HEK293T (cell line): ENCODE results near the gene SPATA13.
"Not testable (repeated sequence)": the region's sequence is repeated elsewhere in the genome, so short reads cannot be mapped to it uniquely, and the experiment has no call there.

Experiments used
- CTCF ChIA-PET: fragments of 350-600 bp; formaldehyde crosslinking; extraction: SDS; loops from one replicate; lab custom pipeline; 2021; ENCODE audit warnings: antibody characterized with exemption, inconsistent platforms; lab: Yijun Ruan, JAX
- POLR2A ChIA-PET: fragments of 350-600 bp; formaldehyde crosslinking; extraction: SDS; loops from one replicate; lab custom pipeline; 2020; ENCODE audit warnings: antibody characterized with exemption, inconsistent platforms; lab: Yijun Ruan, JAX
- DNase-seq: peaks from one replicate; pipeline ENCODE4 v3.0.0; 2012; ENCODE audit warnings: mixed read lengths; ENCODE audit errors: extremely low spot score
- ARNT ChIP-seq: fragments of 450-650 bp; IDR thresholded peaks from 2 replicates; pipeline ENCODE4 v1.6.1; 2017; ENCODE audit warnings: mild to moderate bottlenecking
- BHLHE40 ChIP-seq: fragments of 450-650 bp; IDR thresholded peaks from 2 replicates; pipeline ENCODE4 v1.6.1; 2016; ENCODE audit warnings: mild to moderate bottlenecking, moderate library complexity, borderline replicate concordance
- CTBP1 ChIP-seq: fragments of 450-650 bp; IDR thresholded peaks from 2 replicates; pipeline ENCODE4 v1.6.1; 2016; ENCODE audit warnings: borderline replicate concordance
- ELF4 ChIP-seq: fragments of 450-650 bp; IDR thresholded peaks from 2 replicates; pipeline ENCODE4 v1.6.1; 2017; ENCODE audit warnings: antibody characterized with exemption
- FOXA1 ChIP-seq: fragments of 450-650 bp; IDR thresholded peaks from 2 replicates; pipeline ENCODE4 v1.6.1; 2016; ENCODE audit warnings: mild to moderate bottlenecking
- FOXK2 ChIP-seq: fragments of 450-650 bp; IDR thresholded peaks from 2 replicates; pipeline ENCODE4 v1.6.1; 2016; ENCODE audit warnings: mild to moderate bottlenecking
- FOXM1 ChIP-seq: fragments of 450-650 bp; IDR thresholded peaks from 2 replicates; pipeline ENCODE4 v1.6.1; 2017; ENCODE audit warnings: mild to moderate bottlenecking, borderline replicate concordance
- HDGF ChIP-seq: fragments of 450-650 bp; IDR thresholded peaks from 2 replicates; pipeline ENCODE4 v1.6.1; 2017; ENCODE audit warnings: antibody characterized with exemption, borderline replicate concordance
- L3MBTL2 ChIP-seq: fragments of 450-650 bp; conservative IDR thresholded peaks from 2 replicates; pipeline ENCODE4 v1.6.1; 2016; ENCODE audit warnings: mild to moderate bottlenecking
- LEF1 ChIP-seq: fragments of 450-650 bp; IDR thresholded peaks from 2 replicates; pipeline ENCODE4 v1.6.1; 2017; ENCODE audit warnings: mild to moderate bottlenecking, borderline replicate concordance
- NFRKB ChIP-seq: fragments of 450-650 bp; IDR thresholded peaks from 2 replicates; pipeline ENCODE4 v1.6.1; 2016; ENCODE audit warnings: mild to moderate bottlenecking, moderate library complexity
- PKNOX1 ChIP-seq: fragments of 450-650 bp; IDR thresholded peaks from 2 replicates; pipeline ENCODE4 v1.6.1; 2016
- SP1 ChIP-seq: fragments of 450-650 bp; IDR thresholded peaks from 2 replicates; pipeline ENCODE4 v1.6.1; 2017
- SUZ12 ChIP-seq: fragments of 450-650 bp; IDR thresholded peaks from 2 replicates; pipeline ENCODE4 v1.6.1; 2016; ENCODE audit warnings: mild to moderate bottlenecking
- TARDBP ChIP-seq: fragments of 450-650 bp; IDR thresholded peaks from 2 replicates; pipeline ENCODE4 v1.6.1; 2016
- ZNF384 ChIP-seq: fragments of 450-650 bp; IDR thresholded peaks from 2 replicates; pipeline ENCODE4 v1.6.1; 2016

Gene SPATA13

GRCh38 chr13:24328145-24328544 lies 167.6 kb downstream of the SPATA13 start:
- ChIA-PET POLR2A (no interaction called here), CTCF (no interaction called here)
- TF ChIP-seq ARNT: no peak
- no peak for TF ChIP-seq NFRKB
- no peak for TF ChIP-seq HDGF
- no peak for TF ChIP-seq ELF4
- DNase-seq: no peak

- no peak for TF ChIP-seq FOXK2
- TF ChIP-seq CTBP1: no peak
- no peak for TF ChIP-seq ARNT
- no peak for TF ChIP-seq FOXA1
- TF ChIP-seq NFRKB: no peak
- no peak for TF ChIP-seq SP1
- no peak for TF ChIP-seq L3MBTL2
- no peak for TF ChIP-seq FOXM1
- TF ChIP-seq TARDBP: no peak
- DNase-seq: no peak
- POLR2A ChIA-PET: no interaction called here
- CTCF ChIA-PET: no interaction called here
Measured at GRCh38 chr13:24338721-24339120, 178.2 kb downstream of the SPATA13 start.

- DNase-seq: no peak
- ChIA-PET POLR2A (no interaction called here), CTCF (no interaction called here)
- TF ChIP-seq FOXM1 (no peak), ARNT (no peak)
Measured at GRCh38 chr13:24339937-24340607, 179.6 kb downstream of the SPATA13 start.

DNA sequence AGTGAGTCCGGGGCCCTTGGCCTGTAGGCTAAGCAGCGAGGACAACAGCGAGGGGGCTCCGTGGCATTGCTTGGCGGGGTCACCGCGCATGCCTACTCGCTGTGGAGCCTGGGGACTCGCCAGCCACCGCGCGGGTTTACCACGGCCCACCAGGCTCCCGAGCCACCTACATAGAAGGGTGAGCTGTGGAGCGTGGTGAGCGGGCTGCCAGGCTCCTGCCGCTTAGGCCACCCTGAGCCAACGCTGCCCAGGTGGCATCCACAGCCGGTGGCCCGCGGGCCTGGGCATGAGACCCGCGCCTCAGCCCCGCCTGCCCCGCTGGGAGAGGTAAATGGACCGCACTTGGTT lies 180.1 kb downstream of the SPATA13 start:
- no peak for DNase-seq
- ChIA-PET CTCF (no interaction called here), POLR2A (no interaction called here)
- TF ChIP-seq ZNF384 (no peak), CTBP1 (no peak), NFRKB (no peak), L3MBTL2 (no peak), HDGF (no peak), PKNOX1 (no peak), FOXA1 (no peak), FOXM1 (no peak), FOXK2 (no peak), TARDBP (no peak), SP1 (no peak), LEF1 (no peak), SUZ12 (no peak)

- DNase-seq: no peak
- TF ChIP-seq ZNF384 (no peak), FOXK2 (no peak), SUZ12 (no peak), LEF1 (no peak), NFRKB (no peak), SP1 (no peak), ELF4 (no peak), PKNOX1 (no peak), TARDBP (no peak), L3MBTL2 (no peak), CTBP1 (no peak), BHLHE40 (no peak), FOXA1 (no peak)
- ChIA-PET CTCF (no interaction called here), POLR2A (no interaction called here)
Measured at GRCh38 chr13:24341439-24341838, 180.9 kb downstream of the SPATA13 start.

- no peak for DNase-seq
- ChIA-PET CTCF (no interaction called here), POLR2A (no interaction called here)
- no peak for TF ChIP-seq LEF1
- TF ChIP-seq PKNOX1: no peak
Measured at GRCh38 chr13:24348385-24348784, 187.9 kb downstream of the SPATA13 start.

DNA sequence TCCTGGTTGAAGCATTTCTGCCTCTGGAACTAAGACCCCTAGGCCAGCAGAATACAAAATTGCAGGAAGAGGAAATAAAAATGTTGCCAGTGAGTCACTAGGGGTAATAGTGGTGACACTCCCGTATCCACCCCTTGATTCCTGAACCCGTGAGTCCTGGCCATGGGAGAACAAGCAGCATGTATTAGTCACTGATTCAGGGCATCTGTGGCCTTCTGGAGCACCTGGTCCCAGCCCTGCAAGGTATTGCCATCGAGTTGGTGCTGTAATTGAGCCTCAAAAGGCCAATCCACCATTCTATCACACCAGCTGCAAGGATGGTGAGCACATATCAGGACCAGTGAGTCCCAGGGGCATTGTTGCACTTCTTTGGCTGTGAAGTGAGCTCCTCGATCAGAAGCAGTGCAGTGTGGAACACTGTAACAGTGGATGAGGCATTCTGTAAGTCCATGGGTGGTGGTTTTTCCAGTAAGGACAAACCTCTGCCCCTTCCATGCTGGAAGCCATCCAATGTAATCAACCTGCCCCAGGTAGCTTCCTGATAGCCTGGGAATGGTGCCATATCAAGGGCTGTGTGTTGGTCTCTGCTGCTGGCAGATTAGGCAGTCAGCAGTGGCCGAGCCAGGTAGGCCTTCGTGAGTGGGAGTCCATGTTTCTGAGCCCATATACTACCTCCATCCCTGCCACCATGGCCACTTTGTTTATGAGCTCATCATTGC lies 188.4 kb downstream of the SPATA13 start:
- POLR2A ChIA-PET: no interaction called here
- DNase-seq: no peak
- TF ChIP-seq PKNOX1: no peak
- TF ChIP-seq SUZ12: no peak
- no peak for TF ChIP-seq HDGF
- TF ChIP-seq L3MBTL2: no peak
- no peak for TF ChIP-seq CTBP1
- no peak for TF ChIP-seq ZNF384
- no peak for TF ChIP-seq BHLHE40
- TF ChIP-seq ARNT: no peak
- TF ChIP-seq NFRKB: no peak
- TF ChIP-seq LEF1: no peak
- no peak for TF ChIP-seq FOXM1
- no peak for TF ChIP-seq SP1
- no peak for TF ChIP-seq ELF4
- TF ChIP-seq FOXK2: no peak
- TF ChIP-seq TARDBP: no peak
- CTCF ChIA-PET: no interaction called here

DNA sequence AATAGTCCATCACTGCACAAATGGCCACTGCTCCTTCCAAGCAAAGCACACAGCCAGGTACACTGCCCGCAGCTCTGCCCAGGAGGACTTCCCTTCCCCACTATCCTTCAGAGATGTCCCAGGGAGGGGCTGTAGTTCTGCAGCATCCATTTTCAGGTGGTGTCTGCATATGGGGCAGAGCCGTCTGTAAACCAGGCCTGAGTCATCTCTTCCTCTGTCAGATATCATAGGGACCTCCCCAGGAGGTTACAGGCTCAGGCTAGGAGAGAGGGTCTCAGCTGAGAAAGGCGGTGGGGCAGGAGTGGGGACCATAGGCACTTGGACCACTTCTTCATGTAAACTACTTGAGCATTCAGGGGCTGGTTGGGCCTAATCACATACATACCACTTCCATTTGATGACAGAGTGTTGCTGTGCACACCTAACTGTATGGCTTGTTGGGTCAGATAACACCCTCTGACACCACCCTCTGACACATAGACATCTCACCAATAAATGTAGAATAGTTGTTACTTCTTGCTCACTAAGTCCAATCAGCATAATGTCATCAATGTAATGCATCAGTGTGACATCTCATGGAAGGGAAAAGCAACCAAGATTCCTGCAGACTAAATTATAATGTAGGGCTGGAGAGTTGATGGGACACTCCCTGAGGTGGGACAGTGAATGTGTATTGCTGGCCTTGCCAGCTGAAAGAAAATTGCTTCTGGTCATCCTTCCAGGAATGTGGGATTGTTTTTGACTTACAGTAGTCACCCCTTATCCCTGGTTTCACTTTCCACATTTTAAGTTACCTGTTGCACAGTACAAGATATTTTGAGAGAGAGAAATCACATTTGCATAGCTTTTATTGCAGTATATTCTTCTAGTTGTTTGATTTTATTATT lies 189.5 kb downstream of the SPATA13 start:
- CTCF ChIA-PET, DNase-seq, POLR2A ChIA-PET: not testable (repeated sequence)
